Activated CD4-positive, alpha-beta T cell treated with anti-CD3 and anti-CD28 coated beads, Interleukin-2, amount 50 U/mL, for 1 hour (primary cell): ENCODE results near the gene MYO7B.
A peak's percentile ranks its signal among the peaks of the same experiment; 100 is the strongest.

Experiments used
- DNase-seq: peaks from one replicate; pipeline ENCODE4 v3.0.0-alpha.2; 2020

MYO7B gene

GRCh38 chr2:127590386-127591190 lies 55.1 kb downstream of the MYO7B start:
- no peak for DNase-seq

- peak; percentile 60 for DNase-seq
Measured at GRCh38 chr2:127591221-127591923, 55.9 kb downstream of the MYO7B start.

DNA sequence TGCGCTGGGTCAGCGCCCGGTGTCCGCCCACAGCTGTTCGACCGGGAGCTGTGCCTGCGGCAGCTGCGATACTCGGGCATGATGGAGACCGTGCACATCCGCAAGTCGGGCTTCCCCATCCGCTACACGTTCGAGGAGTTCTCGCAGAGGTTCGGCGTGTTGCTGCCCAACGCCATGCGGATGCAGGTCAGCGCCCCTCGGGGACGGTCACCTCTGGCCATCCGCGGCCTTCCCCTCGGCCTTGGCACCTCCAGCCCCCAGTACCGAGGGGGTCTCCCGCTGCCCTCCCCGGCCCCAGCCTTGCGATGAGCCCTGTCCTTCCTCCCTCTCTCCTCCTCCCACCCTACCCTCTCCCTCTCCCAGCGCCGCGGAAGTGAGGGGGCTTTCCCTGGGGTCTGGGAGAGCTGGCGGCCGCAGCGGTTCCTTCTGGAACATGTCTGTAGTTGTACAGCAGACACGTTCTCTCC lies 57.3 kb downstream of the MYO7B start:
- DNase-seq = no peak

DNA sequence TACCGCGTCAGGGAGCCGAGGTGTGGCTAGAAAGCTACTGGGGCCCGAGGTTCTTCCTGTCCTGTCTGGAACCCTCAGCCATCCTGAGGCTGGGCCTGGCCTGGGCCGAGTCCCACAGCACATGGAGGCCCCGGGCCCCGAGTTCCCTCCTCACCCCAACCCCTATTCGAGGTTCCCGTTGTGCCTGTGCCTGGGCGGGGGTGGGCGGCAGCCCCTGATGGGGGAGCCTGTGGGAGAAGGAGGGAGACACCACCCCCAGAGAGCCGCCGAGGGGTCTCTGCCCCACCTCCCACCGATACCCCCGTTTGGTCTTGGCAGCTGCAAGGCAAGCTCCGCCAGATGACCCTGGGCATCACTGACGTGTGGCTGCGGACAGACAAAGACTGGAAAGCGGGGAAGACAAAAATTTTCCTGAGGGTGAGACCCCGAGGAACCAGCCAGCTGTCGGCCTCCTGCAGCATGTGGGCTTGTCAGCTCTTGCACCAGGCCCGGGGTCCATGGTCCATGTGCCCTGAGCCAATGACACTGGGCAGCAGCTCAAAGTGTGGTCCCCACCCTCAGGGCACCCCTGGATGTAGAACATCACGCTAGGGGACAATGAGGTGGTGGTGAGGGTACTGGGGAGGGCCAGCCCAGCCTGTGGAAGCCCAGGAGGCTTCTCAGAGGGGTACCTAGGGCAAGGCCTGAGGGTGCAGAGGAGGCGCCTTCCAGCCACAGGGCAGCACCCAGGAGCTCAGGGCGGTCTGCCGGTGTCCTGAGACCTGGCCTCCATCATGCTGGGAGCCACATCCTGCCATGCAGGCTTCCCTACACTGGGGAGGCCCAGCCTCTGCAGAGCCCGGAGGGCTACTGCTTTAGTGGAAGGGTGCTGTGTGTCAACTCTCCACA lies 58.0 kb downstream of the MYO7B start:
- DNase-seq = no peak

DNA sequence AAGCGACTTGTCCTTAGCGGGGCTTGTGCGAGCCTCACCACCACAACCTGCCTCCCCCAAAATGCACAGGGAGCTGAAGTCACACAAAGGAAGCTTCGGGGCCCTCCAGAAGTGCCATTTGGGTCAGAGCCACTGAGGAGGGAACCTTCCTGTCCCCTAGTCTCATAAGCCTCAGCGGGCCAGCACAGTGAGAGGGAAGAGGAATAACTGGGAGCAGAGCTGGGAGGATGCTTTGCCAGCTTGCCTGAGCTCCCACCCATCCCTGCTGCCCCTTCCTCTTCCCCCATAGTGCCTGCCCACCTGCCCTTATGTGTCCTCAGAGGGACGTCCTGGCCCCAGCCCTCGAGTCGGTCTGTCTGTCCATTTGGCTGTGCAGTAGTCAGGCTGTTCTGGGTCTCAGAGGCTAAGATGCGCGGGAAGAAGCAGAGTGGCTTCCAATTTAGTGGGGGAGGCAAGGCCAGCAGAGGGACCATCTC lies 58.7 kb downstream of the MYO7B start:
- DNase-seq = no peak

DNA sequence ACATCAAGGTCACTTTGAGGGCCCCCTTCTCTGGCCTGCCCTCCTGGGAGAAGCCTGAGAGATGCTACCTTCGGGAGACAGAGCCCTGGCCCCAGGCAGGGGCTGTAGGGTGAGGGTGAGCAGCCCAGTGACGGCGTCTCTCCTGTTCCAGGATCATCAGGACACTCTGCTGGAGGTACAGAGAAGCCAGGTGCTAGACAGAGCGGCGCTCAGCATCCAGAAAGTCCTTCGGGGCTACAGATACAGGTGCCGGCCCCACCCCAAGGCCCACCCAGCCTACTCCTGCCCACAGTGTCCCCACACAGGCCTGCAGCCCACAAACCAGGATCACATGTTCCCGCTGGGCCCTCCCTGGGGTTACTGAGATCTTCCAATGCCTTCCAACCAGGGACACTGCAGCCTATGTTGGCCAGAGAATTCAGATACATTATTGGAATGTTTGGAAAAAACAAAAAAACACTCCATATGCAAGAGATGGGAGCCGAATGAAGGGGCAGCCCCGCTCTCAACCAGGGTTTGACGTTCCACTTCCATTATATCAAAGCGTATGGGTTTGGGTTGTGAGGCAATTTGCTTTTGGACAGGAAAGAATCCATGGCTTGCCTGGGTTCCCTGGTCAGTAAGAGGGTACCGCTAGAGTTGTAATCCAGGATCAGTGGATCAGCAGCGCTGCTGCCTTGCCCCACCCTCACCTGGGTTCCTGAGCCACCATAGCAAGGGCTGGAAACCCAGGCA lies 61.0 kb downstream of the MYO7B start:
- DNase-seq = no peak

DNA sequence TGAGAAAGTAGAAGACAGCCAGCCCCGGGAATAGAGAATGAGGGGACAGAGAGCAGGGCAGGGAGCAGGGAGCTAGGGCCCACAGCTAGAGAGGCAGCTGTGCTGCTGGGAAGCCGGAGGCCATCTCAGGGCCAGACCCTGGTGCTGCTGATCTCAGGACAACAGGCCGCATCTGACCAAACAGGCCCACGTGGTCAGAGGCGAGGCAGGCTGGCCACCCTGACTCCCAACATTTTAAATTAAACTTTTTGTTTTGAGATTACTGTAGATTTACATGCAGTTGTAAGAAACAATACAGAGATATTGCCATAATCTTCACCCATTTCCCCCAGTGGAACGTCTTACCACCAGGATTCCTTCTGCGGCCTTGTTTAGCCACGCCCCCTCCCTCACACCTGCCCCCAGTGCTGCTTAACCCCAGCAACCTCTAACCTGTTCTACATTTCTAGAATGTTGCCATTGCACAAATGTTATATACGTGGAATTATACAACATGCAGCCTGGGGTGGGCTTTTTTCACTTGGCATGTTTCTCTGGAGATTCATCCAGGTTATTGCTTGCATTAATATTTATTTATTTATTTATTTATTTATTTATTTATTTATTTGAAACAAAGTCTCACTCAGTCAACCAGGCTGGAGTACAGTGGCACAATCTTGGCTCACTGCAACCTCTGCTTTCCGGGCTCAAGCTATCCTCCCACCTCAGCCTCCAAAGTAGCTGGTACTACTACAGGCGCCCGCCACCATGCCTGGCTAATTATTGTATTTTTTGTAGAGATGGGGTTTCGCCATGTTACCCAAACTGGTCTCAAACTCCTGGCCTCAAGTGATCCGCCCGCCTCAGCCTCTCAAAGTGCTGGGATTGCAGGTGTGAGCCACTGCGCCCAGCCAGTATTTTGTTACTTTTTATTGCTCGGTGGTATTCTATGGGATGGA lies 61.8 kb downstream of the MYO7B start:
- no peak for DNase-seq

GRCh38 chr2:127597984-127598380 lies 62.5 kb downstream of the MYO7B start:
- DNase-seq = no peak

DNA sequence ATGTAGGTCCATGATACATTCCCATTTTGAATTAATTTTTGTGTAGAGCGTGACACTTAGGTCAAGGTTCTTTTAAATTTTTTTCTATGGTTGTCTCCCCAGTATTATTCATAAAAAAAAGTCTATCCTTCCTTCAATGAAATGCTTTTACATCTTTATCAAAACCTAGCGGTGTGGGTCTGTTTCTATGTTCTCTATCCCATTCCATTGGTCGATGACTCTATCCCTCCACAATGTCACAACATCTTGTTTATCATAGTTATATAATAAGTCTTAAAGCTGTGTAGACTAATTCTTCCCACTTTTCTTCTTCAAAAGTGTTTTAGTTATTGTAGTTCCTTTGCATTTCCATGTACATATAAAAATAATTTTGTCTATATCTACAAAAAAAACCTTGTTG lies 63.2 kb downstream of the MYO7B start:
- no peak for DNase-seq

DNA sequence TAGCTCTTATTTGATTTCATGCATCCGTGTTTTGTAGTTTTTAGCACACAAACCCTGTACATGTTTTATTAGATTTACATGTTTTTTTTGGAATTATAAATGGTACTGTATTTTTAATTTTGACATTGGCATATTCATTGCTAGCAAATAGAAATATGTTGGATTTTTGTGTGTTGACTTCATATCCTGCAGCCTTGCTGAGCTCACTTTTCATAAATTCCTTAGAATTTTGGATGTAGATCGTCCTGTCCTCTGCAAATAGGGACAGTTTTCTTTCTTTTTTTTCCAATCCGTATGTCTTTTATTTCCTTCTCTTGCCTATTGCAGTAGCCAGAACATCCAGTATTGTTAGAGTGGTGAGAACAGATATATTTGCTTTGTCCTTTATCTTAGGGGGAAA lies 63.7 kb downstream of the MYO7B start:
- no peak for DNase-seq

DNA sequence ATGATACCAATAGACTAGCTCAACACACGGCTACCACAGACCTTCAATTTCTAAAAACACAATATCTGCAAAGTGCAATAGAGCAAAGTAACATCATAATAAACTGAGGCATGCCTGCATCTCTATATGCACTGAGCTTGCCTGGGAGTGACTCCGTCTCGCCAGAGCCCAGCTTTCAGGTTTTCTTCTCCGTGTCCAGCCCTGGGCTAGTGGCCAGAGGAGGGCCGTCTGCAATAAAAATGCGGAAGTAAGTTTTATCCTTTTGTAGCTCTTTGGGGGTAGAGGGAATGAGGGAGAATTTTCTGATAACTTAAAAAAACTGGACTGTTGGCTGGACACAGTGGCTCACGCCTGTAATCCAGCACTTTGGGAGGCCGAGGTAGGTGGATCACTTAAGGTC lies 69.5 kb downstream of the MYO7B start:
- DNase-seq = no peak

DNA sequence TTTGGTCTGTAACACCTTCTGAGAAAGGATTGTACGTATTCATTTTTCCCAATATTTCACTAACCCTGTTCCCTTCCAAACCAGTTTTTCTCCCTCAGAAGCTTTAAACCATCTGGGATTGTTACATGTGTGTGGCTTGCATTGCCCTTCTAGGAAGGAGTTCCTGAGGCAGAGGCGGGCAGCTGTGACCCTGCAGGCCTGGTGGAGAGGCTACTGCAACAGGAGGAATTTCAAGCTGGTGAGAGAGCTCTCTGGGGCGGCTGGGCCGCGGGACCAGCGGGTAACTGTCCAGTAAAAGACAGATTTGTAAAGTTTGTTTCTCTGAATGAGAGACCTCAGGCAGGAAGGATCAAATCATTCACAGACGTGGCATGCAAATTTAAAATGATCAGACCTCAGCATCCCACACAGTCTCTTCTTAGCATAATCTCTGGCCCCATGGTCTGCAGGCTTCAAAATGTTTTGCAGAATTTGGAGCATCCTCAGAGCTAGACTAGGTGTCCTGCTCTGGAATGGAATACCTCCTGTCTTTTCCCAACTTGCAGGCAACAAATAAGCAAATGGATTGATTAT lies 70.3 kb downstream of the MYO7B start:
- no peak for DNase-seq

DNA sequence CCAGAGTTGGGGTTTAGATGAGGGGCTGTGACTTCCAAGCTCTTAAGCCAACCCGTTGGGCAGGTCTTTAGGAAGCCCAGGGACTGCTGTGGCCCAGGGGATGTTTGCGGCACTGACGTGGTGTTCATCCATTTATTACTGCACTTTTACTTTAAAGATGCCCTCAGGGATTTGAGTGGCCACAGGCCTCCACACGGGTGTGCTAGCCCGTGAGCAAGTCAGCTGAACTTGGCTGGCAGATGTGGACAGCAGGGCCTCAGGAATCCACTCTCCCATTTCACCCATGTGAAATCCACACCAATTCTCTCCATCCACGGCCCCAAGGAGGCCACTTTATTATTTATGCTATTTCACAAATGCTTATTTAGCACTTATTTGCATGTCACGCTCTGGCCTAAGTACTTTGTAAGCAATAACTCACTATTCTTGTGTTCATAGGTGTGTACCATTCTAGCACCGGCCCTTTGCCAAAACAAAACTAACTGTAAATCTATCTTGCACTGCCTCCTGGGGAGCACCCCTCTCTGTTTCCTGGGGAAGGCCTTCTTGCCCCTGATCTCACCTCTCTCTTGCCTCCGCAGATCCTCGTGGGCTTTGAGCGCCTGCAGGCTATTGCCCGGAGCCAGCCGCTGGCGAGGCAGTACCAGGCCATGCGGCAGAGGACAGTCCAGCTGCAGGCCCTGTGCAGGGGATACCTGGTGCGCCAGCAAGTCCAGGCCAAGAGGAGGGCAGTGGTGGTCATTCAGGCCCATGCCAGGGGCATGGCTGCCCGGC lies 71.3 kb downstream of the MYO7B start:
- no peak for DNase-seq

GRCh38 chr2:127607399-127607908 lies 72.0 kb downstream of the MYO7B start:
- DNase-seq = no peak

DNA sequence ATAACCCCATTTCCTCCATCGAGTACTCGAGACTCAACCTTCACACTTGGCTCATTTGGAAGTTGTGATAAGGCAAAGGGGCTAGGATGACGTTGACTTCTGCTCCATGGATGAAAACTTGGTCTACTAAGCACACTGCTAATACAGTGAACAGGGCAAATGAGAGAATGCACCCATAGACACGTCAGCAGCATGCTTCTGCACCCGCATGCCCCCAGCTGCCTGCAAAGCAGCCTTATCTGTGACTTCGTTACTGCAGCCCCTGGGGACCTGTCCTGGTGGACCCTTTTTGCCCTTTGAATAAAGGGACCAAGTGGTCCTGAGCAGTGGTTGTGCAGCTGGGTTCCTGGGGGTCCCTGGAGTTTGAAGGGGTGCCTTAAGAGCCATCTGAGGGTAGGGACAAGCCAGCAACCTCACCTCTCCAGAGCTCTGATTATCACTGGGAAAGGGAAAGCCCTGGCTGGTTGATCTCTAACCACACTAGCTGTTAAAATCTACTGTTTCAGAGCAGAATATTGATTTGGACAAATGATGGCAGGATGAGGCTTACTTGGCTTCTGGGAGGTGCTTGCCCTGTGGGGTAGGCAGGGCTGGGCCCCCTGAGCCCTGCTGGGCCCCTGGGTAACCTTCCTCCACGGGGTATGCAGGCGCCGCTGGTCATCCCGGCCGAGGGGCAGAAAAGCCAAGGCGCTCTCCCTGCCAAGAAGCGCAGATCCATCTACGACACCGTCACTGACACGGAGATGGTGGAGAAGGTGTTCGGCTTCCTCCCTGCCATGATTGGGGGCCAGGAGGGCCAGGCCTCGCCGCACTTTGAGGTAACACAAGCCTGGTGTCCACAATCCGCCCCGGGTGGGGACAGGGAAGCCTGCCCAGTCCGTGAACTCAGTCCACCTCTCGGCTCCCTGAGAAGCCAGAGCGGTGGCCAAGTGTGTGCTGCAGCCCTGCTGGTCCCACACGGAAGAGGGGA lies 72.9 kb downstream of the MYO7B start:
- DNase-seq = no peak

- no peak for DNase-seq
Measured at GRCh38 chr2:127609031-127609751, 73.7 kb downstream of the MYO7B start.

- DNase-seq = no peak
Measured at GRCh38 chr2:127609818-127610217, 74.3 kb downstream of the MYO7B start.

DNA sequence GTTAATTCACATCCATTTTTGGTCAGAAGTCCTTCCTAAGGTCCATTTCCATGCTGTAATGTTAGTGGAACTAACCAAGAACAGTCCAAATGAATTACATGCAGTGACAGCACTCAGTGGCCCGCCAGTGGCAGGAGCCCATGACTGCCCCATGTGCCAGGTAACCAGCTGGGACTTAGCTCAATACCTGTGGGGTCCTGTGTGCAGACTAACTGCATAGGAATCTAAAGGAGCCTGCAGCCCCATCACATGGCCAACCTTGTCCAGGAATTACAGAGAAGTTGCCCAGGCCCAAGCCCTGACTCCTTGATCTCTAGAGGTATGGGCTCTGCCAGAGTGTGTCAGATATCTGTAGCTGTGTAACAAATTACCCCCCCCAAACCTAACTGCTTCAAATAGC lies 75.1 kb downstream of the MYO7B start:
- DNase-seq = no peak
